Trophoblast cell (in vitro differentiated cells and primary cell): ENCODE data around the gene SCRT2.

Source experiments
- DNase-seq, 2 donors: peaks; one replicate each; pipeline ENCODE4 v3.0.0-alpha.2; 2016
- H2AFZ ChIP-seq: 2 replicates; pipeline ENCODE4 v1.6.1; 2013; ENCODE audit warnings: low read length, moderate library complexity, mild to moderate bottlenecking; ENCODE audit not compliant: insufficient read depth, poor library complexity
- H2AK5ac ChIP-seq: 2 replicates; pipeline ENCODE4 v1.6.1; 2013; ENCODE audit warnings: mild to moderate bottlenecking, low read length
- H2BK120ac ChIP-seq: 2 replicates; pipeline ENCODE4 v1.6.1; 2013; ENCODE audit warnings: low read length, mild to moderate bottlenecking, moderate library complexity; ENCODE audit not compliant: insufficient read depth, poor library complexity
- H2BK12ac ChIP-seq: 2 replicates; pipeline ENCODE4 v1.6.1; 2013; ENCODE audit warnings: mild to moderate bottlenecking, low read length, moderate library complexity
- H2BK5ac ChIP-seq: 2 replicates; pipeline ENCODE4 v1.6.1; 2013; ENCODE audit warnings: low read length, low read depth, moderate library complexity, mild to moderate bottlenecking; ENCODE audit not compliant: poor library complexity
- H3K14ac ChIP-seq: 2 replicates; pipeline ENCODE4 v1.6.1; 2013; ENCODE audit warnings: mild to moderate bottlenecking, low read length
- H3K18ac ChIP-seq: 2 replicates; pipeline ENCODE4 v1.6.1; 2013; ENCODE audit warnings: mild to moderate bottlenecking, low read length
- H3K23ac ChIP-seq: 2 replicates; pipeline ENCODE4 v1.6.1; 2013; ENCODE audit warnings: low read length
- H3K27ac ChIP-seq: 2 replicates; pipeline ENCODE4 v1.5.1; 2013; ENCODE audit warnings: low read depth, mild to moderate bottlenecking, inconsistent platforms, low read length, moderate library complexity
- H3K27me3 ChIP-seq: 2 replicates; pipeline ENCODE4 v1.6.1; 2013; ENCODE audit warnings: inconsistent platforms, mild to moderate bottlenecking, low read length, moderate library complexity; ENCODE audit not compliant: insufficient read depth
- H3K36me3 ChIP-seq, 2 experiments: 1 replicate in 1 of 2; 2 replicates in 1 of 2; pipeline ENCODE4 v1.6.1; 2013; ENCODE audit warnings: low read length in 2 of 2, mild to moderate bottlenecking in 2 of 2, moderate library complexity in 1 of 2; ENCODE audit not compliant: insufficient read depth in 2 of 2, control insufficient read depth in 1 of 2
- H3K4ac ChIP-seq: 2 replicates; pipeline ENCODE4 v1.6.1; 2013; ENCODE audit warnings: low read depth, mild to moderate bottlenecking, low read length, moderate library complexity
- H3K4me1 ChIP-seq, 2 experiments: 1 replicate in 1 of 2; 2 replicates in 1 of 2; pipeline ENCODE4 v1.6.1; 2013; ENCODE audit warnings: low read length in 2 of 2, mild to moderate bottlenecking in 2 of 2, moderate library complexity in 1 of 2; ENCODE audit not compliant: insufficient read depth in 2 of 2, control insufficient read depth in 1 of 2
- H3K4me2 ChIP-seq: 2 replicates; pipeline ENCODE4 v1.6.1; 2013; ENCODE audit warnings: inconsistent platforms, mild to moderate bottlenecking, low read length, moderate library complexity
- H3K4me3 ChIP-seq: 2 replicates; pipeline ENCODE4 v1.5.1; 2013; ENCODE audit warnings: mild to moderate bottlenecking, low read depth, low read length, inconsistent platforms
- H3K79me1 ChIP-seq: one replicate; pipeline ENCODE4 v1.6.1; 2013; ENCODE audit warnings: low read length
- H3K79me2 ChIP-seq: 2 replicates; pipeline ENCODE4 v1.6.1; 2013; ENCODE audit warnings: low read length, mild to moderate bottlenecking; ENCODE audit not compliant: control insufficient read depth, insufficient read depth, poor library complexity
- H3K9ac ChIP-seq: 2 replicates; pipeline ENCODE4 v1.6.1; 2013; ENCODE audit warnings: mild to moderate bottlenecking, low read length
- H3K9me3 ChIP-seq: 2 replicates; pipeline ENCODE4 v1.6.1; 2013; ENCODE audit warnings: low read depth, mild to moderate bottlenecking, control low read depth, inconsistent platforms, low read length; ENCODE audit not compliant: insufficient read depth
- H4K12ac ChIP-seq: 2 replicates; pipeline ENCODE4 v1.6.1; 2013; ENCODE audit warnings: low read depth, mild to moderate bottlenecking, low read length, moderate library complexity
- H4K8ac ChIP-seq: 2 replicates; pipeline ENCODE4 v1.6.1; 2013; ENCODE audit warnings: low read depth, mild to moderate bottlenecking, low read length, moderate library complexity
- H4K91ac ChIP-seq: one replicate; pipeline ENCODE4 v1.6.1; 2013; ENCODE audit warnings: low read depth, mild to moderate bottlenecking, low read length, moderate library complexity
- WGBS: extraction: QIAGEN DNeasy Blood & Tissue Kit; methylation state at CpG from one replicate; pipeline ENCODE4 v1.1.7; 2013; ENCODE audit warnings: missing lambda C conversion rate; ENCODE audit not compliant: insufficient read length, insufficient coverage; ENCODE audit errors: extremely low coverage; 5-methylcytosine and 5-hydroxymethylcytosine counted together

Gene SCRT2

DNA sequence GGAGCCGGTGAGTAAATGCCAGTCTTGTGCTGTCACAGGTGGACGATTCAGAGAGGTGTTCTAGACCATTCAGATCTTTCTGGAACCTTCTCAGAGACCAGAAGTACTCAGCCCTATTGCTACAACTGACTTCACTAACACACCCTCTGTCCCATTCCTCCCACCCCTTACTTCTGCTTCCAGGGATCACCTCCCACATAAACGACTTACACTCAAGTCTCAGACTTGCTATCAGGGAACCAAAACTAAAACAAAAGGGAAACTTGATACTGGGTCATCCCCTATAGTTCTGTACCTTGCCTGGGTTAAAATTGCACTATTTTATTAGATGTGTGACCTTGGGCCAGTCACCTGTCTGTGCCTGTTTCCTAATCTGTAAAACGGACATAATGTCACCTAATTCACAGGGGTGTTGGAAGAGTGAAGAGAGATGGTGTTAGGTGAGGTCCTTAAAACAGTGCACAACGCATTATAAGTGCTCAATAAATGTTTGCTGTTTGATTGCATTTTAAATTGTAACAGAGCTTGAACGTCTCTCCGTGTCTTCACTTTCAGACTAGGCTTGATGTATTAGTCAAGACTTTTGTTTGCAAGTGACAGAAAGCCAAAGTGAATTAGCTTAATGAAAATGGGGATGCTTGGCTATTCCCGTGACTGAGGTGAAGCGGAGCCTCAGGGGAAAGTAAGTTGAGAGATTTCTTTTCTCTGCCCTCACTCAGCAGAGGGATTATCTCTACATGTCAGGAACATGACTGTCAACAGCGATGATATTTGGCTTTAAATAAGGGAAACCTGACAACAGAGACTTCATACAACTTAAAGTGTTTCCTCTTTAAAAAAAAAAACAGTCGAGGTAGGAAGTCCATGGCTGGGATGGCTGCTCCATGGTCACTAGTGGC, 19.6 kb downstream of the SCRT2 start:
- no peak overlapping the region for H2AK5ac ChIP-seq
- no peak for DNase-seq
- no peak overlapping the region for H3K14ac ChIP-seq
- H3K79me2 ChIP-seq: peaks cover 5% of the 10 kb centered on the region
- H2BK120ac ChIP-seq: no peak overlapping the region
- H4K12ac ChIP-seq: no peak overlapping the region
- no peaks in the 10 kb centered on the region for H3K27me3 ChIP-seq
- H3K4me2 ChIP-seq: no peak overlapping the region
- peaks cover 13% of the 10 kb centered on the region for H3K79me1 ChIP-seq
- H4K91ac ChIP-seq: no peak overlapping the region
- H3K36me3 ChIP-seq: no peaks in the 10 kb centered on the region
- H4K8ac ChIP-seq: no peak overlapping the region
- no peak overlapping the region for H3K27ac ChIP-seq
- no peak overlapping the region for H2BK5ac ChIP-seq
- H2BK12ac ChIP-seq: no peak overlapping the region
- H3K9me3 ChIP-seq: peaks cover 2% of the 10 kb centered on the region
- H2AFZ ChIP-seq: no peak overlapping the region
- no peak overlapping the region for H3K4me3 ChIP-seq
- H3K9ac ChIP-seq: no peak overlapping the region
- no peak overlapping the region for H3K23ac ChIP-seq
- H3K4ac ChIP-seq: no peak overlapping the region
- peaks cover 19 to 26% of the 10 kb centered on the region in 2 experiments for H3K4me1 ChIP-seq
- H3K18ac ChIP-seq: no peak overlapping the region
- no CpG with 5 or more reads among the region's 11 CpGs for WGBS

DNA sequence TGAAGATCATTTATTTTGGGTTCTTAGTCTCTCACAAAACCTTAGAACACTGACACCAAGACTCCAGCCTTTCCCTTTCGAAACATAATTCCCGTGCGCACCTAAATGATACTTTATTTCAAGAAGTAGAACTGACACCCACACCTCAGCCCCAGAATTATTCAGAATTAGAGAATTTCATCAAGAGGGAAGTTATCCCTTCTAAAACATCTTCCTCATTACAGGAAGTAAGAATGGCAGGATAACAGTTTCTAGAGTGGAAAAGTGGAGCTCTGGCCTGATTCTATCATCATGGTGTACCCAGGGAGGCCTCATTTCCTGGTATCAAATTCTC, 21.2 kb downstream of the SCRT2 start:
- no peak overlapping the region for H4K12ac ChIP-seq
- no peak overlapping the region for H2BK12ac ChIP-seq
- no peak overlapping the region for H3K4me3 ChIP-seq
- H2AFZ ChIP-seq: no peak overlapping the region
- H3K14ac ChIP-seq: no peak overlapping the region
- peaks cover 19 to 22% of the 10 kb centered on the region in 2 experiments for H3K4me1 ChIP-seq
- no peak overlapping the region for H2BK120ac ChIP-seq
- peaks cover 5% of the 10 kb centered on the region for H3K79me2 ChIP-seq
- H3K27ac ChIP-seq: no peak overlapping the region
- H2BK5ac ChIP-seq: no peak overlapping the region
- no peaks in the 10 kb centered on the region for H3K9me3 ChIP-seq
- H3K79me1 ChIP-seq: peaks cover 13% of the 10 kb centered on the region
- H3K9ac ChIP-seq: no peak overlapping the region
- no peak overlapping the region for H4K8ac ChIP-seq
- no peak overlapping the region for H3K18ac ChIP-seq
- no peak overlapping the region for H4K91ac ChIP-seq
- no peak overlapping the region for H3K4ac ChIP-seq
- no CpG with 5 or more reads among the region's 3 CpGs for WGBS
- H3K27me3 ChIP-seq: no peaks in the 10 kb centered on the region
- DNase-seq: no peak
- no peak overlapping the region for H2AK5ac ChIP-seq
- peaks cover 3 to 7% of the 10 kb centered on the region in 2 experiments for H3K36me3 ChIP-seq
- no peak overlapping the region for H3K4me2 ChIP-seq
- no peak overlapping the region for H3K23ac ChIP-seq

- Histone ChIP-seq H2BK12ac (peak overlapping the region; percentile 42), H3K14ac (peak overlapping the region; percentile 6), H3K27me3 (no peaks in the 10 kb centered on the region), H3K18ac (peak overlapping the region; percentile 22), H2AK5ac (no peak overlapping the region), H3K4me3 (peak overlapping the region; percentile 42), H2BK5ac (peak overlapping the region; percentile 6), H4K12ac (peak overlapping the region; percentile 28), H3K4me2 (peak overlapping the region; percentile 71), H3K9ac (no peak overlapping the region), H3K23ac (no peak overlapping the region), H4K8ac (peak overlapping the region; percentile 27), H3K79me1 (peaks cover 13% of the 10 kb centered on the region), H3K4me1 (peaks cover 16 to 18% of the 10 kb centered on the region in 2 experiments), H2AFZ (peak overlapping the region; percentile 38), H3K79me2 (peaks cover 5% of the 10 kb centered on the region), H4K91ac (peak overlapping the region; percentile 52), H3K9me3 (no peaks in the 10 kb centered on the region), H3K4ac (no peak overlapping the region), H2BK120ac (peak overlapping the region; percentile 39), H3K36me3 (peaks cover 5 to 7% of the 10 kb centered on the region in 2 experiments), H3K27ac (no peak overlapping the region)
- no peak for DNase-seq
- no CpG with 5 or more reads among the region's 31 CpGs for WGBS
Measured at GRCh38 chr20:653590-654416, 21.8 kb downstream of the SCRT2 start.

DNA sequence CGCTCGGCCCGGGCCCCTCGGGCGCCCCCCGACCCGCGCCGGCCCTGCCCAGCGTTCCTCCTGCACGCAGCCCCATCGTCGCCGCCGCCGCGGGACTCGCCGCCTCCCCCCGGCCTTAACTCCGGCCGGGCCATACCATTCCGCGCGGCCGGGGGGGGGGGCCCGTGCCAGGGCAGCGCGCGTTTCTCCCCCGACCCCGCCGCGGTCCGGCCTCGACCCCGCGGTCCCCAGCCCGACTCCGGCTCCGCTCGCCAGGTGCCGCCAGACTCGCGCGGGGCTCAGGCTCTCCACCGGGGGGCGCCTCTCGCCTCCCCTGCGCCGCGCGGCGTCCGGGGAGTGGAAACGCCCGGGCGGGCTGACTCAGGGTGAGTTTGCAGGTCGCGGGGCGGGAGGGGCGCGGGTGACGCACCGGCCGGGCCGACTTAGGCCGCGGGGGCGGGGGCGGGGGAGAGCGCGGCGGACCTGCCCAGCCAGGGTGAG, 22.5 kb downstream of the SCRT2 start, which contains the start of gene SRXN1:
Gene SRXN1, minus strand, starts transcription at position 91 of the 480 bp plus-strand sequence. Its CDS starts 15 bp downstream, at position 76.
- Histone ChIP-seq H3K36me3 (peaks cover 12 to 13% of the 10 kb centered on the region in 2 experiments), H3K79me1 (peaks cover 13% of the 10 kb centered on the region), H3K4me2 (peak within 1 kb of the TSS; percentile 89), H3K79me2 (peaks cover 5% of the 10 kb centered on the region), H3K9ac (peak within 1 kb of the TSS; percentile 87), H2AFZ (peak within 1 kb of the TSS; percentile 86), H2BK120ac (peak within 1 kb of the TSS; percentile 39), H3K4me3 (peak within 1 kb of the TSS; percentile 91), H2BK12ac (peak within 1 kb of the TSS; percentile 42), H2AK5ac (peak within 1 kb of the TSS; percentile 39), H4K91ac (peak within 1 kb of the TSS; percentile 95), H3K27ac (peak within 1 kb of the TSS; percentile 26), H4K12ac (peak within 1 kb of the TSS; percentile 28), H3K4ac (peak within 1 kb of the TSS; percentile 53), H2BK5ac (peak within 1 kb of the TSS; percentile 77), H3K27me3 (no peaks in the 10 kb centered on the region), H3K14ac (peak within 1 kb of the TSS; percentile 81), H3K18ac (peak within 1 kb of the TSS; percentile 92), H3K4me1 (peaks cover 15% of the 10 kb centered on the region in 2 experiments), H3K23ac (no peak within 1 kb of the TSS), H4K8ac (peak within 1 kb of the TSS; percentile 69), H3K9me3 (peaks cover 2% of the 10 kb centered on the region)
- peak; percentile 86 to 92 for DNase-seq
- WGBS: no CpG with 5 or more reads among the region's 74 CpGs
